ENCODE measurements around the gene PTOV1. TPM values are rescaled to one million over a fixed set of nuclear protein-coding genes. Genes with fewer than 3 reads are reported as not detected.

PTOV1 gene
- total RNA-seq, 1 experiment from 2014 or later, result 296 TPM

DNA sequence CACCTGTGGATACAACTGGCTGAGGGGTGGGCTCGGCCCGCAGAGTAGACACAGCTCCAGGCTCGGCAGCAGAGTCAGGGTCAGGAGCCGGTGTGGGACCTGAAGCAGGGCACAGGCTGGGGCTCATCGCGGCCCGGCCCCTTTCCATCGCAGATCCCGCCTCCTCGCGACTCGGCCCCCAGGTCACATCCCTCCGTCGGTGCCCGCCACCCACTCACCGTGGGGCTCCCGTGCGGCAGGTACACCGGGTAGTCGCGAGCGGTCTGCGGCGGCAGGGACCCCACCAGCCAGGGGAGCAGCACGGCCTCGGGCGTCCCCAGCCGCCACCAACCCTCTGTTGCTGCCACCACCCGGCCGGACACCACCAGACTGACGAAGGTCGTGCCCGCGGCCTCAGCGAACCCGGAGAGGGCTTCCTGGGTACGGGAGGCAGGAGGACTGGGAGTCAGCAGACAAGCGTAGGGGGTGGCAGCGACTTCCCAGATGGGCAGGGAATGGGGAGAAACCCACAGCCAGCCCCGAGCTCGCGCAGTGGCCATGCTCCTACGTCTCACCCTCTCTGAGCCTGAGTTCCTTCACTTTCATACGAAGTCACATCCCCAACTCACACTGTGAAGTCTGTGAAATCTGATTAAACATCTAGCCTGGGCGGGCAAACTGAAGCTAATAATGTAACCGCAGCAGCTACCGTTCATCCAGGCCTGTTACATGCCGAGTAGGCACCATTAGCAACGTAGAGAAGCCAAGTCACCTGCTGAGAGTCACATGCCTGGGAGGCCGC lies 41.6 kb upstream of the PTOV1 start (continued):
- TF ChIP-seq USF1 (CRISPR knock-in tag; IDR thresholded peaks at IDR 0.05) (peak; percentile 61; the same call in 1 of the 2 replicates), ERG (CRISPR knock-in tag; IDR thresholded peaks at IDR 0.05) (no peak)

GRCh38 chr19:49809941-49810389 lies 41.0 kb upstream of the PTOV1 start:
- Mint-ChIP-seq H3K4me1 (peaks cover 35% of the 10 kb centered on the region), H3K4me3 (peak overlapping the region; percentile 79), H3K9me3 (no peaks in the 10 kb centered on the region), H3K27me3 (ENCODE audit: low read depth) (peaks cover 5% of the 10 kb centered on the region; the same call in 1 of the 2 replicates), H3K27ac (peak overlapping the region; percentile 84), H3K36me3 (peaks cover 7% of the 10 kb centered on the region)
- ChIA-PET CTCF (interaction anchor here (0.7 to 1.4 kb wide), 3 partner anchors 11 to 215 kb away, joined by 3 to 4 read pairs (median 3); partner anchors contain the start of gene AP2A1), POLR2A (interaction anchor here (1.0 to 2.1 kb wide), 3 partner anchors 9 to 59 kb away, joined by 3 to 7 read pairs (median 4); partner anchors contain the start of gene AP2A1)
- DNase-seq (ENCODE audit: low spot score), result no peak
- TF ChIP-seq NFATC4 (CRISPR knock-in tag; IDR thresholded peaks at IDR 0.05), result no peak
- TF ChIP-seq, protein P1, sequence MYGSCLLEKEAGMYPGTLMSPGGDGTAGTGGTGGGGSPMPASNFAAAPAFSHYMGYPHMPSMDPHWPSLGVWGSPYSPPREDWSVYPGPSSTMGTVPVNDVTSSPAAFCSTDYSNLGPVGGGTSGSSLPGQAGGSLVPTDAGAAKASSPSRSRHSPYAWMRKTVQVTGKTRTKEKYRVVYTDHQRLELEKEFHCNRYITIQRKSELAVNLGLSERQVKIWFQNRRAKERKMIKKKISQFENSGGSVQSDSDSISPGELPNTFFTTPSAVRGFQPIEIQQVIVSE (CRISPR knock-in tag; IDR thresholded peaks at IDR 0.05; ENCODE audit: borderline replicate concordance), result no peak
- no peak for TF ChIP-seq TP53 (CRISPR knock-in tag; IDR thresholded peaks at IDR 0.05)
- no peak for TF ChIP-seq NFE2L1 (CRISPR knock-in tag; IDR thresholded peaks at IDR 0.05)
- TF ChIP-seq ZNF671 (CRISPR knock-in tag; IDR thresholded peaks at IDR 0.05), result no peak
- TF ChIP-seq, protein P2, sequence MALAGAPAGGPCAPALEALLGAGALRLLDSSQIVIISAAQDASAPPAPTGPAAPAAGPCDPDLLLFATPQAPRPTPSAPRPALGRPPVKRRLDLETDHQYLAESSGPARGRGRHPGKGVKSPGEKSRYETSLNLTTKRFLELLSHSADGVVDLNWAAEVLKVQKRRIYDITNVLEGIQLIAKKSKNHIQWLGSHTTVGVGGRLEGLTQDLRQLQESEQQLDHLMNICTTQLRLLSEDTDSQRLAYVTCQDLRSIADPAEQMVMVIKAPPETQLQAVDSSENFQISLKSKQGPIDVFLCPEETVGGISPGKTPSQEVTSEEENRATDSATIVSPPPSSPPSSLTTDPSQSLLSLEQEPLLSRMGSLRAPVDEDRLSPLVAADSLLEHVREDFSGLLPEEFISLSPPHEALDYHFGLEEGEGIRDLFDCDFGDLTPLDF (CRISPR knock-in tag; IDR thresholded peaks at IDR 0.05), result no peak
- no peak for ATAC-seq

GRCh38 chr19:49811328-49811727 lies 39.6 kb upstream of the PTOV1 start:
- Mint-ChIP-seq H3K36me3 (peaks cover 7% of the 10 kb centered on the region), H3K27ac (no peak overlapping the region), H3K9me3 (no peaks in the 10 kb centered on the region), H3K27me3 (ENCODE audit: low read depth) (peaks cover 5% of the 10 kb centered on the region; the same call in 1 of the 2 replicates), H3K4me1 (peaks cover 32% of the 10 kb centered on the region), H3K4me3 (peak overlapping the region; percentile 90)
- ATAC-seq (no peak), DNase-seq (ENCODE audit: low spot score) (no peak)
- TF ChIP-seq CREB1 (CRISPR knock-in tag; IDR thresholded peaks at IDR 0.05), result no peak
- no peak for TF ChIP-seq ZNF416 (CRISPR knock-in tag; IDR thresholded peaks at IDR 0.05)
- TF ChIP-seq ATF6 (CRISPR knock-in tag; IDR thresholded peaks at IDR 0.05), result no peak
- TF ChIP-seq ZNF317 (CRISPR knock-in tag; IDR thresholded peaks at IDR 0.05; ENCODE audit: borderline replicate concordance, low read depth), result no peak
- TF ChIP-seq AFF4 (CRISPR knock-in tag; IDR thresholded peaks at IDR 0.05; ENCODE audit: borderline replicate concordance), result no peak
- ChIA-PET POLR2A (interaction anchor here (1.1 kb wide), 1 partner anchor 13 kb away, joined by 4 read pairs; no protein-coding TSS in a partner anchor), CTCF (no interaction called here)

Data from WTC11 (cell line).